Measurements from ENCODE around the gene TM4SF4. TPM values are rescaled to one million over a fixed set of nuclear protein-coding genes. Genes with fewer than 3 reads are reported as not detected.
"Not testable (repeated sequence)": the region's sequence is repeated elsewhere in the genome, so short reads cannot be mapped to it uniquely, and the experiment has no call there.

The TM4SF4 gene, protein sequence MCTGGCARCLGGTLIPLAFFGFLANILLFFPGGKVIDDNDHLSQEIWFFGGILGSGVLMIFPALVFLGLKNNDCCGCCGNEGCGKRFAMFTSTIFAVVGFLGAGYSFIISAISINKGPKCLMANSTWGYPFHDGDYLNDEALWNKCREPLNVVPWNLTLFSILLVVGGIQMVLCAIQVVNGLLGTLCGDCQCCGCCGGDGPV
- not detected in 2 replicates for total RNA-seq

DNA sequence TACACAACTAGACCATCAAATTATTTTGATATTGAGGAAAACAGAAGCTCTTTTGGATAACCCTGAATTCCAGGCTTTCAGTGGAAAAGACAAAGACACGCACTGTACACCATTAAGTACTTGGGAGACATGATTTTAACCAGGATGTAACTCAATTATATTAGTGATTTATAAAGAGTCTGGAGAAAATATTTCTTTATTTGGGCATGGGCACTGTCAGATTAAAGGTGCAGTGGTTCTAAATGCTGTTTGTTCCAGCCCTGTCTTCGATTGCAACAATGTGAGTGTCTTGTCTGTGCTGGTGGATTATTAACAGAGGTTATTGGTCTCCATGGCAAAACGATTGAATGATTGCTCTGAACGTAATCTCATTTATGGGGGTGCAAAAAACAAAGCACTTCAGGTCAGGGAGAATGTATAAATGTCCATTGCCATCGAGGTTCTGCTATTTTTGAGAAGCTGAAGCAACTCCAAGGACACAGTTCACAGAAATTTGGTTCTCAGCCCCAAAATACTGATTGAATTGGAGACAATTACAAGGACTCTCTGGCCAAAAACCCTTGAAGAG lies at the start of gene TM4SF4:
TSS of gene TM4SF4 (plus strand) at position 448 of the 568 bp plus-strand sequence. CDS start 181 bp downstream, outside the sequence.
- intact Hi-C loops (cut with micrococcal nuclease) = no loop called here

DNA sequence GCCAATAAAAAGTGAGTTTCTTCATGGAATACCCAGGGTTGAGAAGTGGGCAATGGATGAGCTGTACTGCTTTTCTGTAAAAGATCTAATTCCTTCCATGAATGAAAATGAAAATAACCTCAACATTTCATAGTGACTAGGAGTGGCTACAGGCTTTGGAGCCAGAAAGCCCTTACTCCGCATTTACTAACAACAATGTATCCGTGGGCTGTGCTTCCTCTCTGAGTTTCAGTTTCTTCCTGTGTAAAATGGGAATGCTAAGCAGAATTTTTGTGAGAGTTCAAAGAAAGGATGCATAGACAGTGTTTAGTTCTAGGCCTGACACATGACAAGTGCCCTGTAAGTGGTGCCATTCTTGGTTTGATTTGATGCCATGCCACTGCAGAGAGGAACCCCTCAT lies 49.6 kb upstream of the TM4SF4 start:
- intact Hi-C loops (cut with micrococcal nuclease) = no loop called here

DNA sequence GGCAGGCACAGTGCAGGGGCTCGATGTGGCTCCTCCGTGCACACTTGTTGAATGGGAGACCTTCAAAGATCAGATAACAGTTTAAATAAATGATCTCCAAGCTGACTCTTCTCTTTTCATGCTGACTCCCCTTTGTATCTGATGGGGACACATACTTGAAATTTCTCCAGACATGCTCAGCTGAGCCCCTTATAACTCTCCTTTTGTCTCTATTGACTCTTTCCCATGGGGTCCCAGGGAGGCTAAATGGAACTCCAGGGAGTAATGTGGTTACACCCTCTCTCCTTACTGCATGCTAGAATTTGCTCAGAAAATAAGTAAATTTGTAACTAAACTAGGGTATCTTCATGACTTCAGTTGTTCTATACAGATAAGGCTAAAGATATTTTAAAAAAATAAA lies 48.2 kb upstream of the TM4SF4 start:
- intact Hi-C loops (cut with micrococcal nuclease) = no loop called here

DNA sequence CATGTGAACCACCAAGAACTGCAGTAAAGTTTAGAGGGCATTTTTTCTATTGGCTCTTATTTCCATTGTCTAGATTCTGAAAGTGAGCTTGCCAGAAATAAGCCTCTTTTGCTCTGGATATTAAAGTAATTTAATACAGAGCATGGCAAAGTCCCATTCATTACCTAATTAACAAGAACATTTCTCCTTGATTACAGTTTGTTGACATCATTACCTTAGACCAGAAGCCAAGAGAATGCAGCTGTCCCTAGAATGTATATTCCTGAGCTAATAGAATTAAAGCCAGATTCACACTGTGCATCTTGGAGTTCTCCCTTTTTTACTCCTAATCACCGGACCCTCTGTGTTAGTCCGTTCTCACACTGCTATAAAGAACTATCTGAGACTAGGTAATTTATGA lies 46.4 kb upstream of the TM4SF4 start:
- intact Hi-C loops (cut with micrococcal nuclease) = no loop called here

DNA sequence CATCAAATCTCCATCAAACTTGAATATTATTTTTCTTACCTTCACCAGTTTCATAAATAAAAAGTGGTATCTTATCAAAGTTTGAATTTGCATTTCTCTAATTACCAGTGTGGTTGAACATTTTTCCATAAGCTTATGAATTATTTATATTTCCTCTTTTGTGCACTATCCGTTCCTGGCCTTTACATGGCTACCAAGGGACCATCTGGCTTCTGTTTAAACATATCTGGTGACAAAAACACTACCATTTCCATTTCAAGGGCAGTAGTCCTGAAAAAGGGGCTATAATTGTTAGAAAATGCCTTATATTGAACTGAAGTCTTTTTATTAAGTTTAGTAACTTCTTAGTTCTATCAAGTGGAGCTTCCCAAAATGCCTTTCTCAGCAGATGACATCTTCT lies 44.3 kb upstream of the TM4SF4 start:
- intact Hi-C loops (cut with micrococcal nuclease) = no loop called here

DNA sequence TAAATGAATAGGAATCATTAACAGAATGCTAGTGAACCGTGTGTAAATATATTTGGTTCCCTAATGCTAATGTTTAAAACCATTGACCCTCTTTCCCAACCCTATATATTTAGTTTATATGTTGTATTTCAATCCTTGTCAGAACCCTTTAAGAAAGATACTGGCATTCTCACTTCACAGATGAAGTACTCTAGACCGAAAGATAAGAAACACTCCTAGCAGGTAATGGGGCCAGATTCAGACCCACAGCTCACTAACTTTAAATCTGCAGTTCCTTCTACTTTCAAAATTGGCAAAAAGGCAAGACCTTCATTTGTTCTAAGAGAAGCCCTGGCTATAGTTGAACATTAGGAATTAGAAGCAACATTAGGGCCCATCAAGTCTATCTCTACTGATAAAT lies 42.3 kb upstream of the TM4SF4 start:
- intact Hi-C loops (cut with micrococcal nuclease) = no loop called here

DNA sequence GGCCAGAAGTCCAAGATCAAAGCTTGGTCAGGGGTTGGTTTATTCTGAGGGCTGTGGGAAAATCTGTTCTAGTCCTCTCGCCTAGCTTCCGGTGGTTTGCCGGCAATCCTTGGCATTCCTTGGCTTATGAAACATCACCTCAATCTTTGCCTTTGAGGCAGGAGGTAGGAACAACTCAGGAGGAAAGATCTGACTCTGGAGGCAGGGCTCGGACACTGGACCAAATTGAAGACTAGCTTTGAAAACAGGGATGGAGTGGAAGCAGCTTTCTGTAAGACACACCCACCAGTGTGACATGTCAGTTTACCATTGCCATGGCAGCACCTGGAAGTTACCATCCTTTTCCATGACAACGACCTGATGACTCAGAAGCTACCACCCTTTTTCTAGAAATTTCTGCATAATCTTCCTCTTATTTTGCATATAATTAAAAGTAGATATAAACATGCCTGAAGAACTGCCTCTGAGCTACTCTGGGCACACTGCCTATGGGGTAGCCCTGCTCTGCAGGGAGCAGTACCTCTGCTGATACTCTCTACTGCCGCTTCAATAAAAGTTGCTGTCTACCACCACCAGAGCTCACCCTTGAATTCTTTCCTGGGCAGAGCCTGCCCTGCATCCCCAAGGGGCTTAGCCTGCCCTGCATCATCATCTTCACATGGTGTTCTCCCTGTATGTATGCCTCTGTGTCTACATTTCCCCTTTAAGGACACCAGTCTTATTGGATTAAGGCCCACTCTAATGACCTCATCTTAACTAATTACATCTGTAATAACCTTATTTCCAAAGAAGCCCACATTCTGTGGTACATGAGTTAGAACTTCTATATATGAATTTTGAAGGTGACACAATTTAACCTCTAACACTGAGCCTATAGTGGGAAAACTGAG lies 38.3 kb upstream of the TM4SF4 start:
- intact Hi-C loops (cut with micrococcal nuclease) = no loop called here

DNA sequence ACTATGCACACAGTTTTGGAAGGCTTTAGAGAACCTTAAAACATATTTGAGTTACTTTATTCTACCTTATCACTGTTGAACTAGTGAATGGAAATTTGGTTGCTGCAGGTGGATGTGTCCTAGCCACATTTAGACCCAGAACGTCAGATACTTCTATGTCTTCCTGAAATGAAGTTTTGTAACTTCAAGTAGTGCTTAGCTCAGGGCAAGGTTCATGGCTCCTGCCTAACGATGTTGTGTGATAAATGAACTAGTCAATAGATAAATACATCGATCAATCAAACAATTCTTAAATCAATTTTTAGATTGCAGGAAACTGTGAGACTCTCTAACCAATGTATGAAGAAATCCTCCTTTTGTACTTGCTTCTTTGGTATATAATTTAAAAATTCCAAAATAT lies 37.2 kb upstream of the TM4SF4 start:
- intact Hi-C loops (cut with micrococcal nuclease) = no loop called here

DNA sequence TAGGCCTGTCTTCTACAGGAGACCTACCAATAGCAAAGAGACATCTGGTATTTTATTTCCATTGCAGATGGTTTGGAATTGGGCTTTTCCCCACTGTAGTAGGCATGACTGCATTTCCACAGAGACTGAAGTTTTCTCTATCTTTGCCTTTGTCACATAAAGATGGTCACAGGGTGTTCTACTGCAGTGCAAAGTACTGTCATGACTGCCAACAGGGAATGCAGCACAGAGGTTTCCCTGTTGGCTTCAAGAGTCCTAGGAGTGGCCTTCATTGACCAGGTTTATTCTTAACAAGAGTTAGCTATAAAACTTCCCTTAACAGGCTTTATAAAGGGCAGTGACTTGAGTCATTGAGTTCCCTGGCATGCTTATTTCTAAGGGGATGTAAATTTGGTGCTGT lies 36.8 kb upstream of the TM4SF4 start:
- intact Hi-C loops (cut with micrococcal nuclease) = no loop called here

DNA sequence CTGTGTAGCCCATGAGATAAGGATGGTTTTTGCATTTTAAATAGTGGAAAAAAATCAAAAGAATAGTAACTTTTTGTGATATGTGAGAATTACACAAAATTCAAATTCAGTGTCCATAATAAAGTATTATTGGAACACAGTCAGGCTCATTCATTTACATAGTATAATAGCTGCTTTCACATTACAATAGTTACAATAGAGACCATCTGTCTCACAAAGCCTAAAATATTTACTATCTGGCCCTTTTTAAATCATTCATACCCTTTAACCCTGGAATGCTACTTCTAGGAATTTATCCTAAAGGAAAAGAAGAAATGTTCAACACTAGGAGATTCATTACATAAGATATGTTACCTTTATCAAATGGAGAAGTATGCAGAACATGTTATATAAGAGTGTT lies 35.5 kb upstream of the TM4SF4 start:
- intact Hi-C loops (cut with micrococcal nuclease) = no loop called here

DNA sequence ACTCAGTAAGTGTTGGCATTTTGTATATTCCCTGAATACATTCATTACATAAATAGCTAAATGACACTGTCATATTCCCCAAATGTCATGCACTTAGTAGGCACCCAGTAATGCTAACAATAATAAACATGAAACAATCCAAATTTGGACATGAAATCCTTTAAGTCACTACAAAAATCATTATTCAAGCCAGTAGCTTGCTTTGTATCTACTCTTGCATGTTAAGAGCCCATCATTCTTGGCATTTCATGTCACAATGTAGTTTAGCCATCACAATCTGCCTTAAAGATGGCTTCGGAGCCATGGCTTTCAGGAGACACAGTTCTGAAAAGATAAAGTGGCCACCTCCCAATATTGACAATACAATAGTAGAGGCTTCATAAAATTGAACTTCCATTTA lies 32.9 kb upstream of the TM4SF4 start:
- intact Hi-C loops (cut with micrococcal nuclease) = no loop called here

DNA sequence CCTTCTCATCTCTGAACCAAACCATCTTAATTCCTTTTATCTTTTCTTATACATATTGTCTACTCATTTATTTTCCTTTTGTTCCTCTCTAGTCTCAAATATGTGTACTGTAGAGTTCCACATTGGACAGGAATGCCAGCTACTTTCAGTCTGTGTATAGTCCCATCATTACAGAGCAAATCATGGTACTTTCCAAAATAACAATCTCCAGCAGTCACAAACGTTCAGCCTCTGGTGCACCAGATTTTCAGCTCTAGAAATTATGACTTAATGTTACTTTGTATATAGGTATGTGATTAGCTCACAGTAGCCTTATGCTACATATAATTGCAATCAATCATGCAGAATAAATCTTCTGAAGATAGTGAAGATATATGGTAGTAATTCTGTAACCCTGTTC lies 32.5 kb upstream of the TM4SF4 start:
- intact Hi-C loops (cut with micrococcal nuclease) = no loop called here

DNA sequence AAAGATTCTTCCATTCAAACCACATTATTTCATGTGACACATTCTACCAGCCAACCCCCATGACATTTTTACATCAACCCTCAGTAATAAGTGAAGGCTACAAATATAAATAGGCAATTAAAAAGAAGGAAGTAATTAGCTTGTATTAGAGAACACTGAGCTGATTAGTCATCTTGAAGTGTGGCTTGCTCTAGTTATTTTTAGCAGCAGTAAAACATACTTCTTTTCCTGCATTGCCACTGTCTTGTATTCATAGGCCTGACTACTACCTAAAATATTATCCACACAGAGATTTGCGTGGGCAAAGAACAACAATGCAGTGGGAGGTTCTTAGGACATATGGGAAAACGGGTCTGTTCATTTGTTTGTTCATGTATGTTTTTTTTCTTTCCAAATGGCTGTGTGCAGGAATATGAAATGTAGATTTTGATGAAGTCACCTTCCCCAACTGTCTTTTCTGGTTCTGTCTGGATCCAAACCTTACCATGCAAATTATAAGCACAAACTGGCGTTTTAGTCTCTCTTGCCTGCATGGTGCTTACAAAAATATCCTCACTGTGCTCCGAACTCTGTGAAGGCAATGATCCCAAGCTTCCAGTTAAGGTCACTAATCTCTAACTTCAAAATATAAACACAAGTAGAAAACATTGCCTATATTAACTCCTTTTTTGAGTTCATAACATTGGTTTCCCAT lies 31.5 kb upstream of the TM4SF4 start:
- intact Hi-C loops (cut with micrococcal nuclease) = no loop called here

DNA sequence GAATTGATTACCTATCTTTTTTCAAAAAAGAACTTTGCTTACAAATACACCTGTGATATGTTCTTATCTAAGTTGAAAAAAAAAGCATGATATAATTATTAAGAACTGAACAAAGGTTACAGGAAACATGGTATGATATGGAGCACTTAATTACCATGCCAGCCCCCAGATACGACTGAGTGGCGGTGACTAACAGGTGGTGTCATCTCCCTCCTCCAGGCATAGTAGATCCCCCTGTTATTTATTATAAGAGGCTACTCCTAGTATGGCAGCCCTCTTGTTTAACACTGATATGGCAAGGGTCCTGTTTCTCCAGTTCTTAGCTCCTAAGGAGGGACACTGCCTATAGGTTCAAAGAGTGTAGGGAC lies 31.0 kb upstream of the TM4SF4 start:
- intact Hi-C loops (cut with micrococcal nuclease) = no loop called here

DNA sequence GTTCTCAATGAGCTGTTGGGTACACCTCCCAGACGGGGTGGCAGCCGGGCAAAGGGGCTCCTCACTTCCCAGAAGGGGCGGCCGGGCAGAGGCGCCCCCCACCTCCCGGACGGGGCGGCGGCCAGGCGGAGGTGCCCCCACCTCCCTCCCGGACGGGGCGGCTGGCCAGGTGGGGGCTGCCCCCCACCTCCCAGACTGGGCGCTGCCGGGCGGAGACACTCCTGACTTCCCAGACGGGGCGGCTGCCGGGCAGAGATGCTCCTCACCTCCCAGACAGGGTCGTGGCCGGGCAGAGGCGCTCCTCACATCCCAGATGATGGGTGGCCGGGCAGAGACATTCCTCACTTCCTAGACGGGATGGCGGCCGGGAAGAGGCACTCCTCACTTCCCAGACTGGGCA lies 29.6 kb upstream of the TM4SF4 start:
- intact Hi-C loops (cut with micrococcal nuclease) = not testable (repeated sequence)

DNA sequence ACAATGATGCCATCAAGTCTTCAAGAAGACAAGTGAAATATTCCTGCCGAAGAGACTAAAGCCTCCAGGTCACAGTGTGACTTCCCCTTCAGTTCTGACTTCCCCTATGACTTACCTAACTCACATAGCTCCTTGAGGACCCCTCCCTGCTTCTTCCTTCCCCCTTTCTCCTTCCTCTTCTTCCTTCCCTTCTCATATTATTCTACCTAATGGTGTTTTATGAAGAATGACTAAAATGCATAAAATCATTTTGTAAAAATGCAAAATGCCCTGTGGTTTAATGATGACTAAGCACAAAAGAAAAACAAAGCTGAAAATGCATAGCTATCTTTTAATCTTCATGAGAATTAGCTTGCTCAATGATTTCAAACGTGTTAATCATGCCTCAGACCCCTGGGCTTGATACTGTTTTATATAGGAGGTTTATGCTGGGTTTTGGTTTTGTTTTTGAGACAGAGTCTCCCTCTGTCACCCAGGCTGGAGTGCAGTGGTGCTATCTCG lies 26.1 kb upstream of the TM4SF4 start:
- intact Hi-C loops (cut with micrococcal nuclease) = no loop called here

DNA sequence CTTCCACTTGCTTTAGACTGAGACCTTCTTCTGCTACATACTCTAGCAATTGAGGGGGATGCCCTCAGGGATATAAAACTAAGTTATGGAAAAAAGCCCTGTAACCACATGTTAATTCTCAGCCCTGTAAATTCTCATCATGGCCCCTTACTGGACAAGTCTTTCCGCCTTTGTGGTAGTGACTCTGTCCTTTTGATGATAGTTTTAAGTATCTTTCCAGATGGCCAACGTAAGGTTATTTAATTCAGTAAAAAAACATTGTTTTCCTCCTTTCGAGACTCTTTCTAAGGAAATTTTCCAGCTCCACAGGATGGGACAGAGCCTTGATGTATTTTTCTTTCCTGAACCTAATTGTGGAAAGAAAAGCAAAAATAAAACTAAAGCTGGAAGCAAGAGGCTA lies 25.3 kb upstream of the TM4SF4 start:
- intact Hi-C loops (cut with micrococcal nuclease) = no loop called here

DNA sequence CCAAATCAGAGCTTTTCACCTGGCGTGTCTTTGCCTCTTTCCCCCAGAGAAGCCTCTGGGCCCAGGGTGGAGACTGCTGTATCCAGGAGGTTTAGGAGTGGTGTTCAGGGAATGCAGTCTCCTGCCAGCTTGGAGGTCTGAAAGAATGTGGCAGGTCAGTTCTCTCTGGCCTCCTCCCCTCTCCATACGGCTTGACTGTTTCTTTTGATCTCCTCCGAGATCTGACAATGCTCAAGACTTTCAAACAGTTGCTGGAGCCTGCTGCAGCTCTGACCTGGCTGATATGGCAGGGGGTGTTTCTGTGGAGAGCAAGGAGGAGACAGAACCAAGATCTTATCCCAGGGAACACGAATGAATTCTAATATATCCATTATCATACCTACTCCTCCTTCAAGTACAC lies 24.7 kb upstream of the TM4SF4 start:
- intact Hi-C loops (cut with micrococcal nuclease) = no loop called here

DNA sequence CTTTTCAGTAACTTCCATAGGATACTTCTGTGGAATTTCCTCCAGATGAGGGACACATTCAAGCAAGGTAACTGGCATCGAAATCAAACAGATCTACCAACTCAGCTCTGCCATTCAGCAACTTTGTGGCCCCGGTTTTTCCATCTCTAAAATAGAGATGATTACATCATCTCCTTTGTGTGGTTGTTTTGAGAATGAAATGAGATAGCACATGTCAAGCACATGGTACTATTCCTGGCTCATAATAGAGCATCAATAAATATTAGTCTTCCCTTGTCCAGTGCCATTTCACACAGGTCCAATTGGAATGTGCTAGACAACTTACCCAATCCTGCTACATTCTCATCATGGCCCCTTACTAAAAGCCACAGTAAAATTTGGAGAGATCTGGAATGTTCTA lies 24.2 kb upstream of the TM4SF4 start:
- intact Hi-C loops (cut with micrococcal nuclease) = no loop called here

DNA sequence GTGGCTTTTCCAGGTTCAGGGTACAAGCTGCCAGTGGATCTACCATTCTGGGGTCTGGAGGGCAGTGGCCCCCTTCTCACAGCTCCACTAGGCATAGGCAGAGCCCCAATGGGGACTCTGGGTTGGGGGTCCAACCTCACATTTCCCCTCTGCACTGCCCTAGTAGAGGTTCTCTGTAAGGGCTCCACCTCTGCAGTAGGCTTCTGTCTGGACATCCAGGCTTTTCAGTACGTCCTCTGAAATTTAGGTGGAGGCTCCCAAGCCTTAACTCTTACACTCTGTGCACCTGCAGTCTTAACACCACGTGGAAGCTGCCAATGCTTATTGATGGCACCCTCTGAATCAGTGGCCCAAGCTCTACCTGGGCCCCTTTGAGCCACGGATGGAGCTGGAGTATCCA lies 22.5 kb upstream of the TM4SF4 start:
- intact Hi-C loops (cut with micrococcal nuclease) = no loop called here

DNA sequence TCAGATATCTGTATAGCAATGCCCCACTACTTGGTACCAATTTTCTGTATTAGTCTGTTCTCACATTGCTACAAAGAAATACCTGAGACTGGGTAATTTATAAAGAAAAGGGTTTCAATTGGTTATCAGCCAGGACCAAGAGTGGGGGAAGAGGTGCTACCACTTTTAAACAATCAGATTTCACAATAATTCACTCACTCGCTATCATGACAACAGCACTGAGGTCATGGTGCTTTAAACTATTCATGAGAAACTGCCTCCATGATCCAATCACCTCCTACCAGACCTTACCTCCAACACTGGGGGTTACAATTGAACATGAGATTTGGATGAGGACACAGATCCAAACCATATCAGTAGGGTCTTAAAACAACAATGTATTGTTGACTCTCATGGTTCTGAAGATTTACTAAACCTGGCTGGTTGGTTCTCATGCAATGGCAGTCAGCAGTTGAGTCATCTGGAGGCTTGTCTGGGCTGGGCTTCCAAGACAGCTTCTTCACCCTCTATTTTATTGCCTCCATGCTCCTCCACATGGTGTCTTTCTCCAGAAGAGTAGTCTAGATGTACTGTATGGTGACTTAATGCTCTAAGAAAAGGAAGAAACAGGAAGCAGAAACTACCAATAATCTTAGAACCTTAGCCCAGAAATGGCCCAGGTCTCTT lies 21.2 kb upstream of the TM4SF4 start:
- intact Hi-C loops (cut with micrococcal nuclease) = no loop called here

Data from T-helper 1 cell treated with Interleukin-12 subunit alpha and Interleukin-12 subunit beta and Interleukin-4 antibody, amounts not matched to agents 30 ng/mL and 1 ng/mL, for 36 hours (primary cell).